ENCODE data around the gene PRSS57.

Gene PRSS57

GRCh38 chr19:734716-735115, 39.5 kb upstream of the PRSS57 start:
- TF ChIP-seq CSDC2 (CRISPR knock-in tag; IDR thresholded peaks at IDR 0.05) = no peak
- no peak for TF ChIP-seq BACH2 (CRISPR knock-in tag; IDR thresholded peaks at IDR 0.05; ENCODE audit: borderline replicate concordance)
- TF ChIP-seq PPARA (CRISPR knock-in tag; IDR thresholded peaks at IDR 0.05; ENCODE audit: borderline replicate concordance) = no peak
- TF ChIP-seq TOX (CRISPR knock-in tag; IDR thresholded peaks at IDR 0.05; ENCODE audit: borderline replicate concordance) = no peak
- TF ChIP-seq SNAI2 (CRISPR knock-in tag; IDR thresholded peaks at IDR 0.05) = no peak
- TF ChIP-seq ARNTL (CRISPR knock-in tag; IDR thresholded peaks at IDR 0.05; ENCODE audit: borderline replicate concordance, low read depth) = no peak
- no peak for TF ChIP-seq ZNF8 (CRISPR knock-in tag; IDR thresholded peaks at IDR 0.05)
- no peak for TF ChIP-seq RARB (CRISPR knock-in tag; IDR thresholded peaks at IDR 0.05)
- TF ChIP-seq ISL1 (CRISPR knock-in tag; IDR thresholded peaks at IDR 0.05) = no peak
- TF ChIP-seq ZC3H10 (CRISPR knock-in tag; IDR thresholded peaks at IDR 0.05) = no peak
- no peak for TF ChIP-seq ESRRG (CRISPR knock-in tag; IDR thresholded peaks at IDR 0.05)
- no peak for TF ChIP-seq OSR1 (CRISPR knock-in tag; IDR thresholded peaks at IDR 0.05)
- TF ChIP-seq PATZ1 (CRISPR knock-in tag; IDR thresholded peaks at IDR 0.05; ENCODE audit: borderline replicate concordance) = no peak
- no peak for TF ChIP-seq ZFP3 (CRISPR knock-in tag; IDR thresholded peaks at IDR 0.05)
- TF ChIP-seq, protein P1, sequence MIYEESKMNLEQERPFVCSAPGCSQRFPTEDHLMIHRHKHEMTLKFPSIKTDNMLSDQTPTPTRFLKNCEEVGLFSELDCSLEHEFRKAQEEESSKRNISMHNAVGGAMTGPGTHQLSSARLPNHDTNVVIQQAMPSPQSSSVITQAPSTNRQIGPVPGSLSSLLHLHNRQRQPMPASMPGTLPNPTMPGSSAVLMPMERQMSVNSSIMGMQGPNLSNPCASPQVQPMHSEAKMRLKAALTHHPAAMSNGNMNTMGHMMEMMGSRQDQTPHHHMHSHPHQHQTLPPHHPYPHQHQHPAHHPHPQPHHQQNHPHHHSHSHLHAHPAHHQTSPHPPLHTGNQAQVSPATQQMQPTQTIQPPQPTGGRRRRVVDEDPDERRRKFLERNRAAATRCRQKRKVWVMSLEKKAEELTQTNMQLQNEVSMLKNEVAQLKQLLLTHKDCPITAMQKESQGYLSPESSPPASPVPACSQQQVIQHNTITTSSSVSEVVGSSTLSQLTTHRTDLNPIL (CRISPR knock-in tag; IDR thresholded peaks at IDR 0.05; ENCODE audit: low read depth) = no peak
- no peak for ATAC-seq

- TF ChIP-seq SNAI2 (CRISPR knock-in tag; IDR thresholded peaks at IDR 0.05) = no peak
- TF ChIP-seq, protein P1 (CRISPR knock-in tag; IDR thresholded peaks at IDR 0.05; ENCODE audit: low read depth) = no peak
- TF ChIP-seq POU6F1 (CRISPR knock-in tag; IDR thresholded peaks at IDR 0.05; ENCODE audit: borderline replicate concordance, low read depth) = no peak
- no peak for TF ChIP-seq ZFP30 (CRISPR knock-in tag; IDR thresholded peaks at IDR 0.05)
- TF ChIP-seq ZNF8 (CRISPR knock-in tag; IDR thresholded peaks at IDR 0.05) = no peak
- TF ChIP-seq TOX (CRISPR knock-in tag; IDR thresholded peaks at IDR 0.05; ENCODE audit: borderline replicate concordance) = no peak
- no peak for TF ChIP-seq OSR1 (CRISPR knock-in tag; IDR thresholded peaks at IDR 0.05)
- no peak for TF ChIP-seq TCF4 (CRISPR knock-in tag; IDR thresholded peaks at IDR 0.05; ENCODE audit: borderline replicate concordance)
- TF ChIP-seq PPARA (CRISPR knock-in tag; IDR thresholded peaks at IDR 0.05; ENCODE audit: borderline replicate concordance) = no peak
- TF ChIP-seq GLIS3 (CRISPR knock-in tag; IDR thresholded peaks at IDR 0.05) = no peak
- TF ChIP-seq PATZ1 (CRISPR knock-in tag; IDR thresholded peaks at IDR 0.05; ENCODE audit: borderline replicate concordance) = no peak
- TF ChIP-seq ZFP3 (CRISPR knock-in tag; IDR thresholded peaks at IDR 0.05) = no peak
- TF ChIP-seq ESRRG (CRISPR knock-in tag; IDR thresholded peaks at IDR 0.05) = no peak
- no peak for TF ChIP-seq BACH2 (CRISPR knock-in tag; IDR thresholded peaks at IDR 0.05; ENCODE audit: borderline replicate concordance)
- TF ChIP-seq CSDC2 (CRISPR knock-in tag; IDR thresholded peaks at IDR 0.05) = no peak
- TF ChIP-seq, protein P2, sequence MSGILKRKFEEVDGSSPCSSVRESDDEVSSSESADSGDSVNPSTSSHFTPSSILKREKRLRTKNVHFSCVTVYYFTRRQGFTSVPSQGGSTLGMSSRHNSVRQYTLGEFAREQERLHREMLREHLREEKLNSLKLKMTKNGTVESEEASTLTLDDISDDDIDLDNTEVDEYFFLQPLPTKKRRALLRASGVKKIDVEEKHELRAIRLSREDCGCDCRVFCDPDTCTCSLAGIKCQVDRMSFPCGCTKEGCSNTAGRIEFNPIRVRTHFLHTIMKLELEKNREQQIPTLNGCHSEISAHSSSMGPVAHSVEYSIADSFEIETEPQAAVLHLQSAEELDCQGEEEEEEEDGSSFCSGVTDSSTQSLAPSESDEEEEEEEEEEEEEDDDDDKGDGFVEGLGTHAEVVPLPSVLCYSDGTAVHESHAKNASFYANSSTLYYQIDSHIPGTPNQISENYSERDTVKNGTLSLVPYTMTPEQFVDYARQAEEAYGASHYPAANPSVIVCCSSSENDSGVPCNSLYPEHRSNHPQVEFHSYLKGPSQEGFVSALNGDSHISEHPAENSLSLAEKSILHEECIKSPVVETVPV (CRISPR knock-in tag; IDR thresholded peaks at IDR 0.05) = no peak
- TF ChIP-seq ARNTL (CRISPR knock-in tag; IDR thresholded peaks at IDR 0.05; ENCODE audit: borderline replicate concordance, low read depth) = no peak
- TF ChIP-seq ZC3H10 (CRISPR knock-in tag; IDR thresholded peaks at IDR 0.05) = no peak
- no peak for ATAC-seq
Observed at GRCh38 chr19:732148-733069, 37.2 kb upstream of the PRSS57 start.
